Right renal cortex interstitium (tissue), 3 donors: ENCODE data around the gene AREL1. TPM values are rescaled to one million over a fixed set of nuclear protein-coding genes. Genes with fewer than 3 reads are reported as not detected.
A peak's percentile ranks its signal among the peaks of the same experiment; 100 is the strongest.
"Not testable (repeated sequence)": the region's sequence is repeated elsewhere in the genome, so short reads cannot be mapped to it uniquely, and the experiment has no call there.

Source experiments
- DNase-seq, 3 donors: peaks; one replicate each; pipeline ENCODE4 v3.0.0-alpha.2; 2013; ENCODE audit warnings: low read depth in 3 of 3, low spot score in 2 of 3
- polyA plus RNA-seq, 3 donors: library from polyadenylated mRNA; unstranded; fragments of 120-200 nt; gene quantifications; one replicate each; pipeline ENCODE4 v1.2.1, GENCODE V29; 2013; ENCODE audit not compliant: insufficient read length in 3 of 3

AREL1 gene
- polyA plus RNA-seq: 10 to 100 TPM; 33.7 to 40.4 (median 38.5) TPM

- DNase-seq: peak; percentile 86 to 91 (median 90)
Measured at GRCh38 chr14:74712499-74713394, at the start of gene AREL1, which contains the start of gene FCF1. Gene AREL1, minus strand, starts transcription at chr14:74713080. Its CDS starts 27,465 bp downstream, at chr14:74685615. Gene FCF1, plus strand, starts transcription at chr14:74713144. Its CDS starts 54 bp downstream, at chr14:74713198.

DNA sequence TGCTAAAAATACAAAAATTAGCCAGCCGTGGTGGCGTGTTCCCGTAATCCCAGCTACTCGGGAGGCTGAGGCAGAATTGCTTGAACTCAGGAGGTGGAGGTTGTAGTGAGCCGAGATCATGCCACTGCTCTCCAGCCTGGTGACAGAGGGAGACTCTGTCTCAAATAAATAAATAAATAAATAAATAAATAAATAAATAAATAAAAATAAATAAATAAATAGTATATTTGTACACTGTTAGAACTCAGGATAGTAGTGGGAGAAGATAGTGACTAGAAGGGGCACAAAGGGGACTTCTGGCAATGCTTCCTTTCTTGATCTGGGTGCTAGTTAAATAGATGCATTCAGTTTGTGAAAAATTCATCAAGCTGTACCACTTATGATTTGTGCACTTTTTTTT lies 45.6 kb upstream of the AREL1 start:
- DNase-seq: not testable (repeated sequence)

- no peak for DNase-seq
Measured at GRCh38 chr14:74756326-74756725, 43.4 kb upstream of the AREL1 start.

DNA sequence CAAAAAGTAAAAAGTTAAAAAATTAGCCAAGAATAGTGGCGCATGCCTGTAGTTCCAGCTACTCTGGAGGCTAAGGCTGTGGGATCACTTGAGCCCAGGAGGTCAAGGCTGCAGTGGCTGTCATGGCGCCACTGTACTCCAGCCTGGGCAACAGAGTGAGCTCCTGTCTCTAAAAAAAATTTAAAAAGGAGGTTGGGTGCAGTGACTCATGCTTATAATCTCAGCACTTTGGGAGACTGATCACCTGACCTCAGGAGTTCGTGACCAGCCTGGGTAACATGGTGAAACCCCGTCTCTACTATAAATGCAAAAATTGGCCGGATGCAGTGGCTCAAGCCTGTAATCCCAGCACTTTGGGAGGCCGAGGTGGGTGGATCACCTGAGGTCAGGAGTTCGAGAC lies 42.0 kb upstream of the AREL1 start:
- DNase-seq: no peak

DNA sequence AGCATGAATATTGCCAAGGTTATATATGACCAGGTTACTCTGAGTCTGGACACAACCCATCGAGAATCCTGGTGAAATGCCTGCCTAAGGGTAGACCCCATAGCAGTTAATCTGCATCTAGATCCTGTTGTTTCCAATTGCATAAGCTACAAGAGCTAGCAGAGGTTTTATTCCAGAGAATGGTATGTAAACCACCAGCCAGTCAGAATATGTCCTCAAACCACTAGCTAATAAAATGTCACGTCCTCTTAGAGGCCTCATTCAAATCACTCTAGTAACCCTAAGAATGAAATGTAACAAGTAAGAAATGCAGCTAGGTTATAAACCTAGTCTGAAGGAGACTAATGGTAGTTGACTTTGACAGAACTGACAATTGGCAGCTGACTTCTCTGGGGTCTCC lies 41.3 kb upstream of the AREL1 start:
- DNase-seq: no peak

GRCh38 chr14:74747237-74747636 lies 34.4 kb upstream of the AREL1 start:
- no peak for DNase-seq

DNA sequence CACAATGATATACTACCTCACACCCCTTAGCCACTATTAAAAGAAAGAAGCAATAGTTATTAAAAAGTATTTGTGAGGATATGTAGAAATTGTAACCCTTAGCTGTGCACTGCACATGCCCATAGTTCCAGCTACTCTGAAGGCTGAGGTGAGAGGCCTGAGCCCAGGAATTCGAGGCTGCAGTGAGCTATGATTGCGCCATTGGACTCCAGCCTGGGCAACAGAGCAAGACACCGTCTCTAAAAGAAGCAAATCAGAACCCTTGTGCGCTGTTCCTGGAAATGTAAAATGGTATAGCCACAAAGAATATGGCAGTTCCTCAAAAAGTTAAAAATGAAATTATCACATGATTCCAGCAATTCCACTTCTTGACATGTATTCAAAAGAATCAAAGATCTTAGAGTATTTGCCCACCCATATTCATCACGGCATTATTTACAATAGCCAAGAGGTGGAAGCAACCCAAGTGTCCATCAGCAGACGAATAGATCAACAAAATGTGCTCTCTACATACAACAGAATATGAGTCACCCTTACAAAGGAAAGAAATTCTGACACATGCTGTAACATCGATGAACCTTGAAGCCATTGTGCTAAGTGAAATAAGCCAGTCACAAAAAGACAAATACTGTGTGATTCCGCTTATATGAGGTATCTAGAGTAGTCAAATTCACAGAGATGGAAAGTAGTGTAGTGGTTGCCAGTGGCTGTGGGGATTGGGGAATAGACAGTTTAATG lies 26.6 kb upstream of the AREL1 start:
- DNase-seq: no peak

- DNase-seq: no peak
Measured at GRCh38 chr14:74737753-74738325, 25.0 kb upstream of the AREL1 start.

DNA sequence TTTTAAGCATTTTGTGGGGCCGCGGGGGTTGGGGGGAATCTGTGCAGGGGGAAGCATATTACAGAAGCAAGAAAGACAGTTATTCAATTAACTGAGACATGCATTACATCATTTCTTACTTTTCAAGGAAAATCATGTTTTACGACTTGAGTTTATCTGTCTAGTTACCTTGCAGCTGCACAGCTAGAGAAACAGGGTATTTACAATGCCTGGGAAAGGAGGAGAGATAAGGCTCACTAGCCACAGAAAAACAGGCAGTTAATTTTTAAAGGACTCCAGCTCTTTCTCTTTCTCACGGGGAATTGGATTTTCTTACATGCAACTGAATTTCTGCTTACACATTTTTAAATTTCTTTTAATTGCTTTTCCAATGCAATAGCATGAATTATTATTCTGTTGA lies 22.2 kb upstream of the AREL1 start:
- DNase-seq: no peak

GRCh38 chr14:74733221-74733620 lies 20.3 kb upstream of the AREL1 start:
- no peak for DNase-seq

- DNase-seq: no peak
Measured at GRCh38 chr14:74732387-74732786, 19.5 kb upstream of the AREL1 start.

- no peak for DNase-seq
Measured at GRCh38 chr14:74723134-74723533, 10.3 kb upstream of the AREL1 start.

GRCh38 chr14:74720526-74720925 lies 7.6 kb upstream of the AREL1 start:
- no peak for DNase-seq

- no peak for DNase-seq
Measured at GRCh38 chr14:74713395-74713735, 485 bp upstream of the AREL1 start.

DNA sequence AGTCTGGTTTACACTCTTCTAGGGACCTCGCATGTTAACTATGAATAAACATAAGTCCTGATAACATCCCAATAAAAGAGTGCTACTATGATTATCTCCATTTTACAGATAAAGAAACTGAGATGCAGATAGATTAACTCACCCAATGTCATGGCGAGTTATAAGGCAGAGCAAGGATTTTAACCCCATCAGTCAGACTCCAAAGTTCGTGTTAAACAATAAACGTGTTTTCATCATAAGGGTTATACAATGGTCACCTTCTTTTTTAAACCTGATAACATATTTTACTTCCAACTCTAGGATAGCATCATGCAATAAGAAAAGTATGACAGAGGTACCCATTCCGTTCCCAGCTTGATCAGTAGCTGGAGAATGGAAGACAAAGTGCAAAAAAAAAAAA lies 1.2 kb downstream of the AREL1 start:
- no peak for DNase-seq

DNA sequence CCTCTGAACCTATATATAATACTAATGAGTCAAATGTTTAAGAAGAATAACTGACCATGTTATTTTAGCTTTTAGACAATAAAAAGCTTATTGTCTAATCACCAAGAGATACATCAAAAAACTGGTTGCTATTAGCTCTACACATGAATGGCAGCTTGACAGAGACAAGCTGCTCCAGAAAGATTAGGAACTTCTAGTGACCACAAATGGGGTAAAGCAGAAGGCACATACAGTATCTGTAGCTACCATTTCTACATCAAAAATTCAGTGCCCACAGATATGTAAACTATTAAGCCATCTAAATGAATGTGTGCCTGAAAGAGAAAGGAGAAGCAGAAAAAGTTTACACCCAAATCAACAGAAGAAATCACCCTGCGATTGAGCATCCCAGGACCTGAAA lies 2.4 kb downstream of the AREL1 start:
- DNase-seq: no peak

GRCh38 chr14:74705613-74706500 lies 7.0 kb downstream of the AREL1 start:
- DNase-seq: no peak

GRCh38 chr14:74704656-74705055 lies 8.2 kb downstream of the AREL1 start:
- DNase-seq: no peak

DNA sequence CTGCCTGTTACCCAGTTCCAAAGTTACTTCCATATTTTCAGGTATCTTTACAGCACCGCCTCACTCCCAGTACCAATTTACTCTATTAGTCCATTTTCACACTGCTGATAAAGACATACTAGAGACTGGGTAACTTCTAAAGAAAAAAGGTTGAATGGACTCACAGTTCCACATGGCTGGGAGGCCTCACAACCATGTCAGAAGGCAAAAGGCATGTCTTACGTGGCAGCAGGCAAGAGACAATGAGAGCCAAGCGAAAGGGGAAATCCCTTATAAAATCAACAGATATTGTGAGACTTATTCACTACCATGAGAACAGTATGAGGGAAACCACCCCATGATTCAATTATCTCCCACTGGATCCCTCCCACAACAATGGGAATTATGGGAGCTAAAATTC lies 9.8 kb downstream of the AREL1 start:
- no peak for DNase-seq

GRCh38 chr14:74702293-74702692 lies 10.6 kb downstream of the AREL1 start:
- no peak for DNase-seq
